Measurements from ENCODE around the gene SLC8A2.

SLC8A2 gene

DNA sequence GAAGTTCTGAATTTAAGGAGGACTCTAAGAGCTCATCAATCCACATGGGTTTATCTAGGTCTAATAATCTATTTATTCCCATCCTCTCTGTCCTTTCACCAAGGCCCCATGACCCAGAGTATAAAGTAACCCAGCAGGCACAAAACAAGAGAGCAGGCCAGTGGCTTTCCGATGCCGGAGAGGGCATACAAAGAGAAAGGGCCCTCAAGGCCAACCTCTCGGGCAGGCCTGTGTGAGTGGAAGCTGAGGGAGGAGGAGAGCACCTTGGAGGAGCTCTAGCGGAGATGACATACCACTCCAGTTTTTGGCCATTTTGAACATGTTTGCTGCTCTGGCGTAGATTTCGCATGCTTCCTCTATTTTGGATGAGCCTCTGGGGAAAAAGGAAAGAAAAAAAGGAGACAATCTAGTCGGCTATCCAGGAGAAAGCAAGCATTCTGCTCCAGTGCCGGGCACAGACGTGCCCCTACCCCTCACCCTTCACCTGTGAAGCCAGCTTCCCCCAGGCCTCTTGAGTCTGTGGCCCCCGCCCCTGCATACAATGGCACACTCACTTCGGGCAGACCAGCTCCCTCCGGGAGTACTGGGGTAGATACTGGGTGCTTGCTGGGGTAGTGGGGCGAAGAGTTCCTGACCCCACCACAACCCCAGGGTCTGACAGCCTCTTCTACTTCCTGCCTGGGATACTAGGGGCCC is 31.6 kb upstream of the SLC8A2 start:
- no peak for DNase-seq

DNA sequence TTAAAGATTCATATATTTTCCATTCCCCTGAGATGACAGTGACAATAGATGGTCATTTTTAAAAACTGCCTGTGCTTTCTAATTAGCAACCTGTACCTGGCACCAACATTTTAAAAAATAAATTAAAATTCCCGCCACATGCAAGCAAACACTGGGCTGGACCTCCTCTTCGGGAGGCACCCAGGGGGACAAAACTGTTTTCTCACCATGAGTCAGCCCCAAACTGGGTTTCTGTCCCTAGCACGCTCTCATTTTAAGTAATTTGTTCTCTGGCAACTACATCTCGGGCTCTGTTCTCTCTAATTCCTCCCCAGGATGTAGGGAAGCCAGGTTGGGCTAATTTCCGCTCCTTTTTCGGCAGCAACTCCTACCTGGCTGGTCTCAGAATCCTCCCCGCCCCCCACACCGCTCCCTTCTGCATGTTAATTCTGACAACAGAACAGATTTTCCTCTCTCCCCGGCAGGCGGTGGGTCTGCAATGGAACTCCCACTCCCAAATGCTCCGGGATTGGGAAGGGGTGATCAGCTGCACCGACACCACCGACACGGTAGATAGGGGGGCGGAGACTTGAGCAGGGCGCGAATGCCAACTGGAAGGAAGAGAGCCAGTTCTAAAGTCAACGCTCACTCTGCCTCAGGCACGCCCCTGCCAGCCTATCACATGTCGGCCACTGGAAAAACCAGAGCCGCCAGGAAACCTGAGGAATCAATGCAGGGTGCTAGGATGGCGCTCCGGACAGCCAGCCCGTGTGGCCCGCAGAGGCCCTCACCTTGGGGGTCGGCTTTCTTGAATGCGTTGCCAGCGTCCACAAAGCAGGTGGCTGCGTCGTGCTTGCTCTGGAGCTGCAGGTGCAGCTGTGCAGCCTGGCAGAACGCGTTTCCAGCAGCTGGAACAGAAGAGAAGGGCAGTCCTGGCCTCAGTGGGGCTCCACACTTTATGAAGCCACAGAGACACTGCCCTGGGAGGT is 28.5 kb upstream of the SLC8A2 start:
- DNase-seq, result no peak

DNA sequence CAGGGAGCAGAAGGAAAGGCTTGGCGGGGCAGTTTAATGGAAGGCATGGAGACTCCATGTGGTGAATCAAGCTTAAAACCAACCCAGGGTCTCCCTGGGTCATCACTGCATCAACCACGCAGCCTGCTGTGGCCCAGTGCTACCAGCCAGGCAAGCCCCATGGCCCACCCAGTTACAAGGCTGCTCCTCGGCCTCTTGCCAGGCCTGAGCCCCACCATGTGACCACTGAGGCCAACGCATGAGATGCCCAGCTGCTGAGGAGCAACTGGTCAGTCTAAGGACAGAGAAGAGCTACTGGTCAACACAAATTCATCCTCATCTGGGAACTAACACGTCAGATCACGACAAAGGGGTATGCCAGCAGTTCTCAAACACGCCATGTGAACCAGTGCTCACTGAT is 27.7 kb upstream of the SLC8A2 start:
- no peak for DNase-seq

DNA sequence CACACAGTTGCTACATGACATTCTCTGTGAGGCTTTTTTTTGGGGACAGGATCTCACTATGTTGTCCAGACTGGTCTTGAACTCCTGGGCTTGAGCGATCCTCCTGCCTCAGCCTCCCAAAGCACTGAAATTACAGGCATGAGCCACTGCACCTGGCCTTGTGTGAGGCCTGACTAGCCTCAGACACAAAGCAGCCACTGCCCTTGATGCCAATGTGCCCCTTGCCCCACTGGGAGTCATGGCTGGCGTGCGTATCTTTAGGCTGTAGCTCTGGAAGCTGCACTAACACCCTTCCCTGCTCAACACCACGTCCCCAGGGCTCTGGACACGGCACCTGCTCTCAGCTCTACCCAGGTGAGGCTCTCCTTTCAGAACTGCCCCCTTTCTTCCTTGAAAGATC is 26.9 kb upstream of the SLC8A2 start:
- no peak for DNase-seq

DNA sequence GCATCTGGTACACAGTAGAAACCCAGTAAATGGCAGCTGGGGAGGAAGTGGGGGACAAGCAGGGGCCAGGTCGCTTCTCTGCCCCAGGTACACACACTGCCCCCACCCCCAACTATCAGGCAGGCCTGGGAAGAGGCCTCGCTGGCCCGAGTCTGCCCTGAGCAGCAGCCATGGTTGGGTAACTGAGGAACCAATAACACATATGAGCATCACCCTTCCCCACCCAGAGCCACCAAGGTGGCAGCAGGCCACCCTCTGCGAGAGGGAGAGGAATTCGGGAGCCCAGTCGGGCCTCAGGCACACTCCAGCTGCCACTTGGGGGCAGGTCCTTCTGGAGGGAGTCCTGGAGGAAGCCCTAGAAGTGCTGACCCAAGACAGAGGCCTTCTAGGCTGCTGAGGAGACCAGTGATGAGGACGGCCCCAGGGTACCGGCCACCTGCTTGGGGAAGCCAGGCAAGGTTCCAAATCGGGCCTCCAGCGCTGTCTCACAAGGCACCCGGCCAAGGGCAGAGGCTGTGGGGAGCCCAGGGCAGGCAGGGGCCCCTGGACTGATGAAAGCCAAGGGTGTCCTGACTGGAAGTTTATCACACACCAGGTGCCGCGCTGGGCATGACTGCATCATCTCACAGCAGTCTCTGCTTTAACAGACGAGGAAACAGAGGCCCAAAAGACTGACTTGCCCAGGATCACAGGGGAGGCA is 26.3 kb upstream of the SLC8A2 start:
- DNase-seq, result no peak

DNA sequence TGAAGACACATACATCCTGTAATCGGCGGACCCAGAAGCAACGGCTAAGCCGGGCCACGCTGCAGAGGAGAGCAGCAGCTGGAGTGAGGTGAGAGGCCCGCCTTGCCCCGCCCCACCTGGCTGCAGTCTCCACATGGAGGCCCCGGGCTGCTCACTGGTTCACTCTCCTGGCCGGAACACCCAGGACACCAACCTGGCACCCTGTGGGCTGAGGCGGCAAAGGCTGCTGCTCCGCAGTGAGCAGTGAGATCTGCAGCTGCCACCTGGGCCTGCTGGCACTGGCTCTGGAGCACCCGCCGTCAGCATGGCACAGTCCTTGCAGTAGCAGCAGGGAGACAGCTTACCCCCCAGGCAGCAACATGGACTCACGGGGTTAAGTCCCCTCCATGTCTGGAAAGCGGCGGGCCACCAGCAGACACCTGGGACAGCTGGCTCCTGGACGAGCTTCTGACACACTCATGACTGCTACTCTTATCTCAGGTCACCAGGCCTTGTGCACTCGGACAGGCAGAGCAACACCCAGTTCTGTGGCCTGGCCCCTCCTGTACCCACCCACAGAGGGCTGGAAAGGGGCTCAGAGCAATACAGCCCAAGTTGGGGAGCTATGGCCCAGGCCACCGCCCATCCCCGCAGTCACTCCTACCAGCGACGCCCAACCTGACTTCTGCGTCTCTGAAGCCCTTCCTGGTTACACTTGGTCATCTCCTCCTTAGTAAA is 25.5 kb upstream of the SLC8A2 start:
- DNase-seq, result no peak

DNA sequence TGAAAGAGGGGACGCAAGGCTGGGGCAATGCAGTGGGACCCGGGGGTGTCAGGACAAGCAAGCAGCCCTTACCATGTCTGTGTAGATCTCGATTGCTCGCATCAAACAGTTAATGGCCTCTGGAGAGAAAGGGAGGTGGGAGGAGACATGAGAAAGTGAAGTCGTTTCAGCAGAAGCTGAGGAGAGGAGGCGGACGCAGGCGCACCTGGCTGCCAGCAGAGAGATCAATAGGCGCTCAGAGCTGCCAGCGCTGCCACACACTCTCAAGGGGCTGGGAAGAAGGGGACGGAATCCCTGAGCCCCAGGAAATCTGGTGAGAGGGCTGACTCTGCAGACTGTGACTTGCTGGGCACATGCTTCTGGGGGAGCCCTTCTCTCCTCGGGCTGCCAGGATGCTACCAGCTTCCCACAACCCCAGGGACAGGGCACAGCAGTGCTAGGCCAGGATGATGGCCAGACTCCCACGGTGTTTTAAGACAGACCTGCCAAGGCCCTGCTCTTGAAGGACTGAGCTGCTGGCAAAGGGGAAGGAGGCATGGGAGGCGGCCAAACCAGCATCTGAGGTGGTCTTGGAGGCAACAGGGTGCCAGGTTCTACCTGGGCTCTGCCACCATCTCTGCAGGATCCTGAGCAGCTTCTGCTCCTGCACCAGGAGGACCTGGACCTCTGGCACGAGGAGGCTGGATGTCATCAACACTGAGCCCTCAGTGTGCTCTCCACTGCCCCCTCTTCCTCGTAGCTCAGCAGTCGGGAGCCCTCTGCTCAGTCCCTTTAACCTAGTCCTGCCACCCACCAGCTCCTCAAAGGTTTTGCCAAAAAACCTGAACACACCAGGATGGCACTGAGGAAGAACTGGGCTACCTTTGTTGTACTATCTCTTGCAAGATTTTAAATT is 24.0 kb upstream of the SLC8A2 start:
- DNase-seq, result no peak

DNA sequence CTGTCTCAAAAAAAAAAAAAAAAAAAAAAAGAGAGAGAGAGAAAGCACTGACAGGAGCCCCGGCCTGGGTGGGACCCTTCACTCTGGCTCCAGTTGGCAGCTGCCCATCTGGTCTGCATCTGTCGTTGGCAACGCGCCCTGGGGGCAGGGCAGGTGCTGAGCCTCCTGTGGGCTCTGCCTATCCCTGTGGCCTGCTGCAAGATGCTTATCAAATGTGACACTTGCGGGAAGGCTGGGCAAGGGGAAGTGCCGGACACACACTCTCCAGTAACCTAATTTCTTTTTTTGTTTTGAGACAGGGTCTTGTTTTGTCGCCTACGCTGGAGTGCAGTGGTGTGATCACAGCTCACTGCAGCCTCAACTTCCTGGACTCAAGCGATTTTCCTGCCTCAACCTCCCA is 23.0 kb upstream of the SLC8A2 start:
- peak; percentile 46 for DNase-seq

DNA sequence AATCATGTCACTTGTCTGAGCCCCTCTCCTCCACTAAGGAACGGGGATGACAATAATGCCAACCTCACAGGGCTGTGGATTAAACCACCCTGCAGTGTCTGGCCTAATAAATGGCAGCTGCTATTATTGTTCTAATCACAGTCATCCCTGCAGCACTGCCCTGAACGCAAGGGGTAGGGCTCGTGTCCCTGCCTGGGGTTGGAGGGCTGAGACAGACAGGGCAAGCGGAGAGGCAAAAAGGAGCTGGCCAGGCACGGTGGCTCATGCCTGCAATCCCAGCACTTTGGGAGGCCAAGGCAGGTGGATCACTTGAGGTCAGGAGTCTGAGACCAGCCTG is 22.5 kb upstream of the SLC8A2 start:
- DNase-seq, result no peak

DNA sequence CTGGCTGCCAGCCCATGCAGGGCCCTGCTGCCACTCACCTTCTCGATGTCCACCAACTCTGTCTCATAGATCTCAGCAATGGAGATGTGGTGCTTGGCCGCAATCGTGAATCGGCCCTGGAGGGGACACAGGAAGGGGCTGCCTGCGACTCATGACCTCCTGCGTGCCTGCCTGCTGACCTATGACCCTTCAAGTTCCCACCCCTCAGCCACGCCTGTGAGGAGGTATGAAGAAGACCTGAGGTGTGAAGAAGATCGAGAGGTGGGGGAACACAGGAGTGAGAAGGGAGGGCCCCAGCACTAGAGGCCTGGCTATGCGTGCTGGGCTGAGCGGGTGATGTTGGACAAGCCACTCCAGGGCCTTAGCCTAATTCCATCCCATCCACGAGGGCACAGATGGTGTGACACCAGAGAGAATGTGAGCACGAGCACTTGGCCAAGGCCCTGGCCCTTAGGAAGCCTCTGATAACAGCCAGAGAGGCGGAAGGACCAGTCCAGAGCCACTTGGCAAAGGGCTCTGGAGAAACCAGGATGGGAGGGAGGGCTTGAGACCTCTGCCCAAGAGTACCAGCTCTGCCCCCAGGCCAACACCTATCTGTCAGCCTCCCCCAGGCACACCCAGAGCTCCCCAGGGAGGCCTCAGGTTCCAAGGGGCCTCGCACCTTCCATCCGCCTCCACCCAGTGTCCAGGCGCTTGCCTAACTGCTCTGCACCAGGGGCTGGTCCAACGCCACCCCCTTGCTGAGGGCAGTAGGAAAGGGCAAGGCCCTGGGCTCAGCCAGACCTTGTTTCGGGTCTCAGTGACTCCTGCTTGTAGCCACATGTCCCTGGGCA is 21.9 kb upstream of the SLC8A2 start:
- DNase-seq, result no peak

DNA sequence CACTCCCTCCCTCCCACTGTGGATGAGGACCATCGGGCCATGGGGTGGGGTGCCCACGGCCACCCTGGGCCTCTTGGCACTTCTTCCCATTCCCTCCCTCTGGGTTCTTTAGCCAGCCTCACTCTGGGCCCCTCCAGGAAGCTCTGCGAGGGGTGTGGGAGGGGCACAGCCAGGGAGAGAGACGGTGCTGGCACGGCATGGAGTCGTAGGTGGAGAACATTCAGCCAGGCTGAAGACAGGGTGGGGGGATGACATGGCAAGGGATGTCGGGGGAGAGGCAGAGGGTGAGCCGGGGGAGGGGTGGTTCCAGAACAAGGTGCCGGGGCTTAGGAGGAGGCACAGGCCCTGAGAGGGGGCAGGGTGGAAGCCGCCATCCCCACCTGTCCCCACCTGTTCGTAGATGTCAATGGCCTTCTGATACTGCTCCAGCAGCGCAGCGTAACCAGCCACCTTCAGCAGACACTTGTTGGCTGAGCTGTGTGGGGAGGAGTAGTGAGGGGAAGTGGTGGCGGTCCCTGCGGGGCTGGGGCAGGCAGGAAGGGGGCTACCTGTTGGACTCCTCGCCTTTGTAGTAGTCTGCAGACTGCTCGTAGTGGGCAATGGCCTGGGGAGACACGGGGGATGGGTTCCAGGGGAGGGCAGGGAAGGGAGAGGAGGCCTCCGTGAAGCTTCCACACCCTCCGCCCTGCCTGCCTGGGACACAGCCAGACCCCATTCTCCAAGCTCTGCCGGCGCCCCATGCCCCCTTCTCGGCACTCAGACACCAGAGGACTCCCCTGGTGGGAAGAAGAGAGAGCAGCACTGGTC is 21.1 kb upstream of the SLC8A2 start:
- DNase-seq, result no peak

DNA sequence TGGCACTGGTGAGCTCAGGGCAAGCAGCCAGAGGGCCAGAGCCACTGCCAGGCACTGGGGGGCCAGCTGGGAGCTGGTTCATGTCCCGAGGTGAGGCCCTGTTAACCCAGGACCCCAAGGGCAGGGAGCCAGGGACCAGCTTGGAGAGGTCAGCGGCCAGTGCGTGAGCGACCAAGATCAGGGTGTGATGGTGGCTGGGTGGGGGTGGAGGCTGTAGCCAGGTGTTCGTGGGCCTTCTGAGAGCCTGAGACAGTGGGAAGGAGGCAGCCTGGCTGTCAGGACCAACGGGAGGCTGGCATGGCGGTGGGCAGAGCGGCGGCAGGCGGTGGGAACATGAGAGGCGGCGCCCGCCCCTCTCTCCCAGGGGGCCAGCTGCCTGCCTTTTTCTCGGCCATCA is 20.4 kb upstream of the SLC8A2 start:
- no peak for DNase-seq

DNA sequence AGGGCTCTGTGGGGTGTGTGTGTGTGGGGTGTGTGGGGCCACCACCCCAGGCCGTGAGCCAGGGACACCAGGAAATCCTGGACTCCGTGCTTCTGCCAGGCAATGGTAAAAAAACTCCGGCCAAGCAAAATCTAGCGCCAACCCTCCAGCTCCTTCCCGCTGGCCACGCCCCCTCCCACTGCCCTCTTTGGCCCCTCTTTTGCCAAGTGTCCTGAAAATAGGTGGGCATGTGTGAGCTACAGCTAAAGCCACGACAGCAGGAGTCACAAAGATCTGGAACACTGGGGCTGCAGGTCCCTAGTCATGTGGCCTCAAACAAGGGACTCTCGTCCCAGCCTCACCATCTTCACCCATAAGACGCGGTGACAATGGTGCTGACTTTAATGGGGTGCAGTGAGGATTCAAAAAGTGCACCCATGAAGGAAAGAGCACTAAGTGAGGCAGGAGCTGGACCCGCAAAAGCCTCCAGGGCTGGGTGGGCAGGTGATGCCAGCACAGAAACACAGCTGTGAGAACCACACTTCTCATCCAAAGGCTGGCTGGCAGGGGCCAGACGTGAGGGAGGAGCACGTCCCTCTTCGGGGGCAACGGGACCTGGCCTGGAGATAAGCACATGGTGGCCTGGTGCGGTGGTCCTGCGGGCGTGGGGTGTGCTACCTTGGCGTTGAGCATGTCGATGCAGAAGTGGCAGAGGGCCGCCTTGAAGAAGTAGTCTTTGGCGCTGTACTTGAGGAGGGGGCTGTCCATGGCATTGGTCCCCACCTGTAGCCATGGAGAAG is 19.9 kb upstream of the SLC8A2 start:
- DNase-seq, result no peak

DNA sequence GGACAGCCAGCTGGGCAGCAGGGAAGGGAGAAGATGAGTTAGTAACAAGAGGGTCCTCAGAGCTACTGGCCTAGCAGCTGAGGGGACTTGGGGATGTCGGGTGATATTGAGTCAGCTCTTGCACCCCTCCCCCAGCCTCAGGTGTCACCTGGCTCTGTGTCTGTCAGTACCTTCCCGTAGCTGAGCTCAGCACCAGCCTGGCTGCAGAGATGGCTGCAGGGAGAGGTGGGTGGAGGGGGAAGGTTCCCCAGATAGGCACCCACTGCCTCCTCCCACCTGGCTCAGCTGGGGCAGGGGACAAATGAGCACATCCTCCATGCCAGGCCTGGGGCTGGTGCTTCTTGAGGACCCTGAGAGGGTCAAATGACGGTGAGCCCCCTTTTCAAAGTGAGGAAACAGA is 19.2 kb upstream of the SLC8A2 start:
- DNase-seq, result no peak

DNA sequence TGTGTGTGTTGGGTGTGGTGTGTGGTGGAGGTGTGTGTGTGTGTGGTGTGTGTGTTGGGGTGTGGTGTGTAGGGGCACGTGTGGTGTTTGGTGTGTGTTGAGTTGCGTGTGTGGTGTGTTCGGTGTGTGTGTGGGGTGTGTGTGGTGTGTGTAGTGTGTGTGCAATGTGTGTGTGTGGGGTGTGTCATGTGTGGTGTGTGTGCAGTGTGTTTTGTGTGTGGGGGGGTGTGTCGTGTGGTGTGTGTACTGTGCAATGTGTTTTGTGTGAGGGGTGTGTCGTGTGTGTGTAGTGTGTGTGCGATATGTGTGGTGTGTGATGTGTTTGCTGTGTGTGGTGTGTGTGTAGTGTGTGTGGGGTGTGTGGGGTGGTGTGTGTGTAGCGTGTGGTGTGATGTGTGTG is 18.3 kb upstream of the SLC8A2 start:
- no peak for DNase-seq

DNA sequence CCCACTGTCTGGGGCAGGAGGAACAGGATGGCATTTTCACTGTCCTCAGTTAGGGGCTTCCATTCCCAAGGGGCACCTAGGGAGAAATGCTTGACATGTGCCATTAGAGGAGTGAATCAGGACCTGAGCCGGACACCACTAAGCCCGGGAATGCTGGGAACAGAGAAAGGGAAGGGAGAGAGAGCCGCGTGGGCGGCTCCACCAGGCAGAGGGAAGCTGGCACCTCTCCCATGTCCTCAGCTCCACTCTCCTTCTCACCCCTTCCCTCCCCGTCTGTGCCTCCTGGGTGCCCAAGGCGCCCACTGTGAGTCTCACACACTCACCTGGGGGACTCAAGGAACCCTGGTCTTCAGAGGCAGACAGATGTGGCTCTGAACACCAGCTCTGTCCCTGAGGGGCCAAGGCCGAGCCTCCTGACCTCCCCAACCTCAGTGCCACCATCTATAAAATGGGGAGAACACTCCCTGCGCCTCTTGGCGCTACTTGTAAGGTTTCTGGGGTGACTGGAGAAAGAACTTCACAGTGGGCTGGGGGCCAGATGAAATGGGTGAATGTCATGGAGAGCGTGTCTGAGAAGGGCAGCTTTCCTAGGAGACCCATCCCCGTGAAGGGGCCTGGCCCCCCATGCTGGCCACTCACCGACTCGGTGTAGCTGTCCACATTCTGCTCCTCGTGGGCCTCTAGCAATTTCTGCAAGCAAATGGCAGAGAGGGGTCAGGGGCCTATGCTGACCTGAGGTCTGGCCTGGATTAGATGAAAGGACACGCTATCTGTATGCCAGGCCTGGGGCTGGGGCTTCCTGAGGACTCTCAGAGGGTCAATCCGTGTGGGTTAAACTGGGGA is 17.6 kb upstream of the SLC8A2 start:
- DNase-seq, result no peak

DNA sequence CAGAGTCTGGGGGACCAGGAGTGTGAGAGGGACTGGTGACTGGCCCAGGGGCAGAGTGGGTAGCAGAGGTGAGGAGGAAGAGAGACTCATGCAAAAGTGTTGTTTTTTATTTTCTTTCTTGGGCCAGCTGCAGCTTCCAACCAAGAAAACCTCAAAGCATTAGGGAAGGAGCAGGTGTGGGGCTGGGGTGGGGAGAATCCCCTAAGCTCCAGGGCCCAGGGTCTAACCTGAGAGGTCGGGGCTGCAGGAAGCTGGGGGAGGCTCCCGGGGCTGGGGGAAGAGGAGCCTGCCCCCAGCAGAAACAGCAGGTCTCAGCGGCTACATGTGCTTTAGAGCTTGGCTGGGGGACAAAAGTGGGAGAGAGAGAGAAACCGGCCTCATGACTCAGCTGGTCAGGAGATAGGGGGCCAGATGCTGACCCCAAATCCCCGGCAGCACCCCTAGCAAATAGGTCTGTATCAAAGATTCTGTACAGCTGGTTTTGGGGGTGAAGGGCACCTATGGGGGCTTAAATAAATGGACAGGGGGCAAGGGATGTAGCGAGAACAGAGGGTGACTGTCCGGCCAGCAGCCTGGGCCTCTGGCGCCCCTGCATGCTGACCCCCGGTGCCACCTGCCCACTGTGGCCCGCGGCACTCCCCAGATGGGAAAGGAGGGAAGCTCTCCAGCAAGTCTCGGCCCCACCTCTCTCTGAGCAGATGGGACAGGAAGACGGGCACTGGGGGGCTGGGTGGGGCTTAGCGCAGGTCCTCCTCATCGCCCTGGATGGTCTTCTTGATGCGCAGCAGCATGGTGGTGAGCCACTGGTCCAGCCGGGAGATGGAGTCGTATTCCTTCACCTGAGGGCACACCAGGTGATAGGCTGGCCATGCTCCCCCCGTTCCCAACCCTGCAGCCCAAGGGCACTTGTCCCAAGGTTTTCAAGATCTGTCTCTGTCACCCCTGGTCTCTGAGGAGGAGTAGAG is 16.1 kb upstream of the SLC8A2 start:
- DNase-seq, result no peak
